ENCODE data around the gene LCN10.
"Not testable (repeated sequence)": the region's sequence is repeated elsewhere in the genome, so short reads cannot be mapped to it uniquely, and the experiment has no call there.

Gene LCN10

DNA sequence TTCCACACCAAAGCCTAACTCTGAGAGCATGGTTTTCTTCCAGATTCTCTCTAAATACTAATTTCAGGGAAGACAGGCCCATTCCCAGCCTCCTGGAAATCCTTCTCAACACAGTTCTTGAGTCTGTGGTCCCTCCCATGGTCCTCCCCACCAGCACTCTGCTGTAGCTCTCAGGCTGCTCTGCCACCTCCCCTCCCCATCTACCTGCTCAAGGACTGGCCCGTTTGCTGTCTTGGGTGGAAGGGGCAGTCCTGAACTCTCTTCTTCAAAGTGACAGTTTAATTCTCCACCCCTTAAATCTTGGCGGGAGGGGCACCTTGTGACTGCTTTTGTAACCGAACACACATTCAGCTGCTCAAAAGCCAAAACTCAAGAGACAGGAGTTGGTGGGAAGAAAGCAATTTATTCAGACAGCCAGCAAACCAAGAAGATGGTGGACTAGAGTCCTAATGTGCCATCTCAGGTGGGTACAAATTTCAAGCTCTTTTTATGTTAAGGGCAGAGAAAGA is 29.2 kb upstream of the LCN10 start:
- no peak for DNase-seq

DNA sequence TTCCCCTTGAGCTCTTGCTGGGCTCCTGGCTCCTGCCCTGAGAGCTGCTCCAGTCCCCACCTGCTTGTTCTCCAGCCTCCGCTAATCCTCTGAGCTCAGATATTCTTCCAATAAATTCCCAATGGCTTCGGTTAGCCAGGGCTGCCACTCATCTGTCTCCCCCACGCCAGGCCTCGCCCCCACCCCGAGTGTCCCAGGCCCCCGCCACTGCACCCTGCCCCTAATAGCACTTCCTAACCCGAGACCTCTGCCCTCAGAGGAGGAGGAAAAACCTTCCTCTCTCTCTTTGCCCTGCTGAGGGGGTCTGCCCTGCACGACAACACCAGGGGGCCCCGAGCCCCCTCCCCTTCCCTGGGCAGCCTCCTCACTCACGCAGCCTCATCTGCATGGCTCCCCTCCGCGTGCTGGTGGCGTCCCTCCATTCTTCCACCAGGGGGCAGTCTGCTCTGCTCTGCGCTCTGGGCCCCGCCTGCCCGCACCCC is 27.0 kb upstream of the LCN10 start:
- DNase-seq: no peak

DNA sequence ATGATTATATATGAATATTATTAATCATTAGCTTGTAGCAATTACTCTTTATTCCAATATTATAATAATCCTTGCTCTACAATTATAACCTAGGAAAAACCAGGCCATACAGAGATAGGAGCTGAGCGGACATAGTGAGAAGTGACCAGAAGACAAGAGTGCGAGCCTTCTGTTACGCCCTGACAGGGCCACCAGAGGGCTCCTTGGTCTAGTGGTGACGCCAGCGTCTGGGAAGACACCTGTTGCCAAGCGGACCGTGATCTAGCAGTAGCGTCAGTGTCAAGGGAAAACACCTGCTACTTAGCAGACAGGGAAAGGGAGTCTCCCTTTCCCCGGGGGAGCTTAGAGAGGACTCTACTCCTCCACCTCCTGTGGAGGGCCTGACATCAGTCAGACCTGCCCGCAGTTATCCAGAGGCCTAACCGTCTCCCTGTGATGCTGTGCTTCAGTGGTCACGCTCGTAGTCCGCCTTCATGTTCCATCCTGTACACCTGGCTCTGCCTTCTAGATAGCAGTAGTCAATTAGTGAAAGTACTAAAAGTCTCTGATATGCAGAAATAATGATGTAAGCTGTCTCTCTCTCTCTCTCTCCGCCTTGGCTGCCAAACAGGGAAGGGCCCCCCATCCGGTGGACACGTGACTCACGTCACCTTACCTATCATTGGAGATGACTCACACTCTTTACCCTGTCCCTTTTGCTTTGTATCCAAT is 23.8 kb upstream of the LCN10 start:
- peak; percentile 36 for DNase-seq

DNA sequence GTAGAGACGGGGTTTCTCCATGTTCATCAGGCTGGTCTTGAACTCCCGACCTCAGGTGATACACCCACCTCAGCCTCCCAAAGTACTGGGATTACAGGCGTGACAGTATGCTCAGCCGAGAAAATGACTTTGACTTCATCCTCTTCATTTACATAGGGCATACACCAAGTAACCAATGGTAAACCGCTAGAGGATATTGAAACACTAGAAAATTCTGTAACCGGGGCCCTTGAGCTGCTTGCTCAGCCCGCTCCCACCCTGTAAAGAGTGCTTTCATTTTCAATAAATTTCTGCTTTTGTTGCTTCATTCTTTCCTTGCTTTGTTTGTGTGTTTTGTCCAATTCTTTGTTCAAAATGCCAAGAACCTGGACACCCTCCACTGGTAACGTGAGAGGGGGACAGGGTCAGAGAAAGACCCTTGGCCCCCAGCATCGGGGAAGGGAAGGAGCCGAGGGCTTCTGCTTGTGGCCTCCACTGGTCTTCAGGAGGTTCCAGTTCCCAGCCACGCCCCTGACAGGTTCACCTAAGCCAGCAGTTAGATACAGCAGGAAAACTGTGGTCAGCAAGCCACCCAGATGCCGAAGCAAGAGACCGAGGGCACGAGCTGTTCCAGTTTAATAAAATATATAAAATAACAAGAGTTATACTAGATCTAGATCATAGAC is 23.1 kb upstream of the LCN10 start:
- not testable (repeated sequence) for DNase-seq

DNA sequence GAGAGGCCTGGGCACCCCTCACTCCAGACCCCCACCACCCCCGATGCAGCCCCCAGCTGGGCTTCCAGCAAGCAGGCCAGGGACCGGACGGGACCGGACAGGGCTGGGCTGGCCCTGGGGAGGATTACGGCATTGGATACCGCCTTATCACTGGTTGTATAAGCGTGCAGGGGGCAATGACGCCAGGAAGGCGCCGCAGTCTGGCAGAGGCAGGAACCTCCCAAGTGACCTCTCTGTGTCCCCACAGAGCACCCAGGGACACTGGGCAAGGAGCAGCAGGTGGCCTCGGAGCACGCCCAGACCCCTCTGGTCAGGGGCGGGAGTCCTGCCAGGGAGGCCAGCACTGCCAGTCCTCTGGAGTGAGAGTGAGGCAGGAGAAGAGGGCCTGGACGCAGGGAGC is 22.3 kb upstream of the LCN10 start:
- no peak for DNase-seq

DNA sequence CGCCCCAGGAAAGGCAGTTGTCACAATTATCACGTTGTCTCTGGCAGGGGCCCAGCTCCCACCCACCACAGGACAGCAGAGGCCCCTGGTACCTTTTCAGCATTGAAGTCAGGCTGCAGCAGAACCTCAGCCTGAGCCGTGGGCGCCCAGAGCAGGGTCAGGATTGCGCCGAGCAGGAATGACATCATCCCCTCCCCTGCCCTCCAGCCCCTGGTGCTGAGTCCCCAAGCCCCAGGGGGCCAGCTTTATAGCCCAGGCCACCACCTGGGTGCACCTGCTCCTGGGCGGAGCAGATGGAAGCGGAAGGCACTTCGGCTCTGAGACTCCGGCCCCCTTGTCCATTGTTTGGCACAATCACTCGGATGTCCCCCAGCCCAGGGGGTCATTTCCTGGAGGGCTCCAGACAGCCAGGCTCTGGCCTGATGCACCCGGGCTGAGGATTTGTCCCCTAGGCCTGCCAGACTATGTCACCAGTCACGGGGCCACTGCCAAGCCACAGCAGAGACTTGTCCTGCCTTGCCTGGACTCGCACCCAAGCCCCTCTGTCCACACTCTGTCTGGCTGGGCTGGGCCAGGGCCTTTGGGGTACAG is 21.7 kb upstream of the LCN10 start, which contains the start of gene LCN15:
Gene LCN15 (minus strand): TSS at position 218 of the 591 bp plus-strand sequence. CDS start 30 bp downstream, at position 188.
- DNase-seq: no peak

DNA sequence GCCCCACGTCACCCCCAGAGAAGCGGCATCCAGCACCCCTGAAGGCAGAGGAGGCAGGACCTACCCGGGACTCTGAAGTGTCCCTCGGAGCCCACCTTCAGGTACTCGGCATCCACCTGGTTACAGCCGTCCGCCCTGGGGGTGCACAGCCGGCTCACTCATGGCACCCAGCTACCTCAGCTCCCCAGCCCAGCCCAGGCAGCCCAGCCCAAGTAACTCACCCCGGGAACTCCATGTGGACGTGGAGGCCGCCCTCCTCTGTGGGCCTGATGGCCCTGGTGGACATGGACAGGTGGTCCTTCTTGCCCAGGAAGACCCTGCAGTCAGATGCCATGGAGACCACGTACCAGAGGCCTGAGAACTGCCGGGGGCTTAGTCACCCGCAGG is 20.9 kb upstream of the LCN10 start:
- no peak for DNase-seq

DNA sequence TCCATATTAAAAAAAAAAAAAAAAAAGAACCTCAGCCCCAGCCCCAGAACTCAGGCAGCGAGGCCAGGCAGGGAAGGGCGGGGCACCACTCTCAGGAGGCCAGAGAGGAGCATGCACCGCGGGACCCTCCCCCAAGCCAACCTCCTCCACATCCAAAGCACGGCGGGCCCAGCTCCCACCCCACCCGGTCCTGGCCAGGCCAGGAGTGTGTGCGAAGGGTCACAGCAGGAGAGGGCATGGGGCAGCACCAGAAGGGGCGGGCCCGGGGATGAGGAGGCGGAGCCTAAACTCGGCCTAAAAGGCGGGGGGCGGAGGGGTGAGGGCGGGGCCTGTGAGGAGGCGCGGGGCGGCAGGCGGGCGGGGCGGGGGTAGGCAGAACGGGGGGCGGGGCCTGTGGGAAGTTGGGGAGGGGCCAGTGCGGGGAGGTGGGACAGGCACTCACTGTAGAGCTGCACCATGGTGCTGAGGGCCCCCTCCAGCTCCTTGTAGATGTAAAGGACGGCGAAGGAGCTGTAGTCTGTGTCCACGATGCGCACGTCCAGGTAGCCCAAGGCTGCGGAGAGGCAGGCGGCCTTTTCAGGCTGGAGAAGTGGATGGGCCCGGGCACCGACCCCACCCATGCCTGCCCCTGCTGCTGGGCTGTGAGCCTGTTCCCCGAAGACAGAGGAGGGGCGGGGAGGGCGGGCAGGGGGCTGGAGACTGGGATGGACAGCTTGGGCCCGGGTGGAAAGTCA is 20.3 kb upstream of the LCN10 start:
- peak; percentile 35 for DNase-seq

DNA sequence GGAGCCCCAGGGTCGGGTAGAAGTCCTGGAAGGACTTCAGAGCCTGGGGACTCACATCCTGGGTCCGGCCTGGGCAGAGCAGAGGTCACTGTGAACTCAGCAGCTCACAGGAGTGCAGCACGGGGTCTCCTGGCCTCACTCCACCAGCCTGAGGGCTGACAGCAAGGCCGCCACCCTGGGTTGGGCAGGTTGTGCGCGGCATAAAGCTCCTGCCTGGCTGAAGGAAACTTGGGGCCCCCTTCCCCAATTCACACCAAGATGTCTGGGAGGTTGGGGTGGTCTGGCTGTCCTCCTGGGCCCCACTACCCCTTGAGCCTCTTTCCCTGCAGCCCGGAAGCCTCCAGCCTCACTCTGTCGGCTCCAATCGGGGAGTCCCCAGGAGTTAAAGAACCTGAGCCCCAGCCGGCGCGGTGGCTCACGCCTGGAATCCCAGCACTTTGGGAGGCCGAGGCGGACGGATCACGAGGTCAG is 19.5 kb upstream of the LCN10 start:
- no peak for DNase-seq

DNA sequence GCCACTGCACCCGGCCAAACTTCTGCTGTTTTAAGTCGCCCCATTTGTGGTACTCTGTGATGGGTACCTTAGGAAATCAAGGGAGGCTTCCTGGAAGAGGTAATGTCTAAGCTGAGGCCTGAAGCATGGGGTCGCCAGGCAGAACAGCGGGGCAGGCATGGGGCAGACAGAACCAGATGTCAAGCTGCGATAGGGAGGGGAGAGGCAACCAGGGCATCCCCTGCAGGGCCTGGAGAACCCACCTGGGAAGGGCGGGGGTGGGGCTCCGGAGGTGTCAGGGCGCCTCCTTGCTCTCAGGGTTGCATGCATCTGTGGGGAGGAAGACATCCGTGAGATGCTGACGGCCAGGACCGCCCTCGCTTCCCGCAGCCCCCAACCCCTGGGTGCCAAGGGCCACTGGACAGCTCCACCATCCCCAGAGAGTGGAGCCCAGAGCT is 18.8 kb upstream of the LCN10 start:
- DNase-seq: no peak

DNA sequence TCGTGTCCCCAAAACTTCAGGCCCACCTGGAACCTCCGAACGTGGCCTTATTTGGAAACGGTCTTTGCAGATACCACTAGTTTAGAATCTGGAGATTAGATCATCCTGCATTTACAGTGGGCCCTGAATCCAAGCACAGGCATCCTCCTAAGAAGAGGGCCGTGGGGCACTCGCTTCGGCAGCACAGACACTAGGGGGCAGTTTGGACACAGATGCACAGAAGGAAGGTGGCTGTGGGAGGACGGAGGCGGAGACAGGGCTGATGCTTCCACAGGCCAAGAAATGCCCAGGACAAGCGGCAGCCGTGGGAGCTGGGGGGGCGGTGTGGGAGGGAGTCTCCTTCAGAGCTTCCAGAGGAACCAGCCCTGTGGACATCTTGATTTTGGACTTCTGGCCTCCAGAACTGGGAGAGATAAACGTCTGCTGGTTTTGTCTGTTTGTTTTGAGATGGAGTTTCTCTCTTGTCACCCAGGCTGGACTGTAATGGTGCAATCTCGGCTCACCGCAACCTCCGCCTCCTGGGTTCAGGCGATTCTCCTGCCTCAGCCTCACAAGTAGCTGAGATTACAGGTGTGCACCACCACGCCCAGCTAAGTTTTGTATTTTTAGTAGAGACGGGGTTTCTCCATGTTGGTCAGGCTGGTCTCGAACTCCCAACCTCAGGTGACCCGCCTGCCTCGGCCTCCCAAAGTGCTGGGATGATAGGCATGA is 18.2 kb upstream of the LCN10 start:
- peak; percentile 33 for DNase-seq

DNA sequence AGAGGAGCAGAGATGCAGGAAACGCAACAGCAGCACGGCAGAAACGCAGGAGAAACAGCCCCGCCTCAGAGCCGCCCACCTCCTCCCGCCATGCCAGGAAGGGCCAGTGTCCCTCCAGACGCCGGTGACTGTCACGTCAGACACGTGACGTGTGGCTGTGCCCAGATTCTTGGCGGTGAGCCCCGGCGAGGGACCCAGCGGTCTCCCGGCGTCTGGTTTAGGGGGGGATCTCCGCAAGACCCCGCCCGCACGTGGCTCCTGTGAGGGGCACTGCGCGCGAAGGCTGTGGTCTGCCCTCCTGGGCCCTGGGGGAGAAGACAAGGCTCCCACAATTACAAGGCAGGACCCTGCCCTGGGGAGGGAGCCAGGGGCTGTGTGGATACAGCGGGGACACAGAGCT is 17.7 kb upstream of the LCN10 start:
- no peak for DNase-seq

DNA sequence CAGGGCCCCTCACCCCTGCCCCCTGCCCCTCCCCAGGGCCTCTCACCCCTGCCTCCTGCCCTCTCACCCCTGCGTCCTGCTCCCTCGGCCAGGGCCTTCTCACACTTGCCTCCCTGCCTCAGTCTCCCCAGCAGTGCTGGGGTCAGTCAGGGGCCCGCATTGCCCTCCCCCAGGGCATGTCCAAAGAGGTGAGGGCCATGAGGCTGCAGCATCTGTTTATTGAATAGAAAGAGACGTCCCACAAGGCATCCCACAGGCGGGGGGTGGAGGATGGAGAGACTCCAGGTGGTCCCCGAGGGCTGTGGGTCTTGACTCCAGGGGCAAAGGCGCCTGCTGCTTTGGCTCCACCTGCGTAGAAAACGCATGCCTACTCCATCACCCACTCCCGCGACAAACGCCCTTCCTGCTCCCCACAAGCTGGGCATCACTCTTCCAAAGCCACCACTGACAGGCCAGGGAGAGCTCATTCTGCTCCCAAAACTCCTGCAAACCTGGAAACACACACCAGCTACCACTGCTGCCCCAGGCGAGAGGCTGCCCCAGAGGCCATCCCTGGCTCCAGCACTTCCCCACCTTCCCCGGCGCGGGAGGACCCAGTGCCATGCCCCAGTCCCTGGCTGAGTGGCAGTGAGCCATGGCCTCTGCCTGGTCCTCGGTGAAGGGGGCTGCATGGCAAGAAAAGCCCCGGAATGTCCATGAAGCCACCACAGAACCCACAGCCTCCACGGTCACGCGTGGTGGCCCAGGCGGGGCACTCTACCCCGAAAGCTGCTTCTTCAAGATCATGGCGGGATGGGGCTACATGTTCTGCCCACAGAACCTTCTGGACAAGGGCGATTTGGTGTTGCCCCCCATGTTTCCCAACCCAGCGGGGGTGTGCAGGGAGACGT is 16.9 kb upstream of the LCN10 start:
- DNase-seq: no peak

DNA sequence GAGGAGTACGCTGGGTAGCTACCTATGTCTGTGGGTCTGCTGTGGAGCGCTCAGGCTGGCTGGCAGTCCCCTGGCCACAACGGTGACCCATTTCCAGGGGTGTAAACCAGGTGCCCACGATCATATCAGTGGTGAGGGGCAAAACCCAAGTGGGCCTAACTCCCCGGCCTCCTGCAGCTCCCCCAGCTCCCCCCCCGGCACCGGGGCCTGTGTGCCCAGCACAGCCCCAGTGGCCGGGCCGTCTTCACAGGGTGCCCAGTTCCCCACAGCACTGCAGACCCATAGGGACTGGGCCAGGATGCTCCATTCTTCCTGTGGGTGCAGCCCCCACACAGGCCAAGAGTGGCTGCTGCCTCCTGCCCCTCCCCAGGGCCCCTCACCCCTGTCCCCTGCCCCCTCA is 16.3 kb upstream of the LCN10 start:
- DNase-seq: no peak

DNA sequence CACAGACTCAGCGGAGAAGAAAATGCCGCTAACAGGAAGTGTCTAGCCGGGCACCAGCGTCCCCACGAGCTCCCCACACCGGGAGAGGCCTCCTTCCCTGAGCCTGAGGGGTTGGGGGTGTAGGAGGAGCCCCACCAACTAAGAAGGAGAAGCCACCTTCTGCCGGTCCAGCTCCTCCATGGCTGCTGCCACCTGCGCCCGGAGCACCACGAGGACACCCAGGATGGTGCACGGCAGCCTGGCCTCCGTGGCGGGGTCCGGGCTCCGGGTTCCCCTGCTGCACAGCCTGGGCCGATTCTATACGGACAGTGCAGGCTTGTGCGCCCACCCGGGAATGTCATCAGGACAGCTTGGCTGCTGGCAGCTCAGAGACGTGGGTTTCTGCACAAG is 15.0 kb upstream of the LCN10 start:
- no peak for DNase-seq

DNA sequence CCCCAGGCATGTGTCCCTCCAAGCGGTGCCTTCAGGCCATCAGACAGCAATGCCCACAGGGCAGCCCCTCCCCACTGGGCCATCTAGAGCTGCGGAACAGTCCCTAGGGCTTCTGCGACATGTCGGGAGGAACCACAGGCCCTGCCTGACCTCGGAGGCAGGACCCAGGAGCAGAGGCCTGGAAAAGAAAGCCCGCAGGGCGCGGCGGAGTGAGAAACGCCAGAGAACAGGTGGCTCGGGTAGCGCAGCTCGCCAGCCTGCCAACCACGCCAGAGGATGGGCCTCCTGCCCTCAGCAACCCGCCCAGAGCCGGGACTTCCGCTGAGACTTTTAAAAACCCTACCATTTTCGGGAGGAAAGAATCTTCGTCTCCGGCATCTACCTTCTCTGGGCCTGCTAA is 14.6 kb upstream of the LCN10 start:
- DNase-seq: no peak

DNA sequence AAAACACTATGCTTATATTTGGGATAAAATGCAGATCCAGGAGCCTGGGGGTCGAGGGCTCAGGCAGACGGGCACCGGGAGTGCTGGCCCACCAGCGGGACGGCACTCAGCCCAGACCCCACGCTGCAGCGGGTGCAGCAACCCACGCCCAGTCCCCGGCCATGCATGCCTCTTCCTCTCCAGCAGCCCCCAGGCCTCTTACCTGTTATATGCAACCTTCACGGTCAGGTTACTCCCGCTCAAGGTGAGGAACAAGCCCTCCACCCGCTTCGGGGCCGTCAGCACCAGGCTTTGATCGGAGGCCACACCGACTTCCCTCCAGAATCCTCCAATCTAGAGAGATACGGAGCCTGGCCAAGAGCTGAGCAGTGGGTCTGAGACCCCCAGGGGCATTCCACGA is 14.1 kb upstream of the LCN10 start:
- no peak for DNase-seq

DNA sequence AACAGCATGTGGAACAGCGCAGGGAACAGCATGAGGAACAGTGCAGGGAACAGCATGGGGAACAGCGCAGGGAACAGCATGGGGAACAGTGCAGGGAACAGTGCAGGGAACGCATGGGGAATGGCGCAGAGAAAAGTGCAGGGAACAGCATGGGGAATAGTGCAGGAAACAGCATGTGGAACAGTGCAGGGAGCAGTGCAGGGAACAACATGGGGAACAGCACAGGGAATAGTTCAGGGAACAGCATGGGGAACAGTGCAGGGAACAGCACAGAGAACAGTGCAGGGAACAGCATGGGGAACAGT is 13.3 kb upstream of the LCN10 start:
- no peak for DNase-seq

DNA sequence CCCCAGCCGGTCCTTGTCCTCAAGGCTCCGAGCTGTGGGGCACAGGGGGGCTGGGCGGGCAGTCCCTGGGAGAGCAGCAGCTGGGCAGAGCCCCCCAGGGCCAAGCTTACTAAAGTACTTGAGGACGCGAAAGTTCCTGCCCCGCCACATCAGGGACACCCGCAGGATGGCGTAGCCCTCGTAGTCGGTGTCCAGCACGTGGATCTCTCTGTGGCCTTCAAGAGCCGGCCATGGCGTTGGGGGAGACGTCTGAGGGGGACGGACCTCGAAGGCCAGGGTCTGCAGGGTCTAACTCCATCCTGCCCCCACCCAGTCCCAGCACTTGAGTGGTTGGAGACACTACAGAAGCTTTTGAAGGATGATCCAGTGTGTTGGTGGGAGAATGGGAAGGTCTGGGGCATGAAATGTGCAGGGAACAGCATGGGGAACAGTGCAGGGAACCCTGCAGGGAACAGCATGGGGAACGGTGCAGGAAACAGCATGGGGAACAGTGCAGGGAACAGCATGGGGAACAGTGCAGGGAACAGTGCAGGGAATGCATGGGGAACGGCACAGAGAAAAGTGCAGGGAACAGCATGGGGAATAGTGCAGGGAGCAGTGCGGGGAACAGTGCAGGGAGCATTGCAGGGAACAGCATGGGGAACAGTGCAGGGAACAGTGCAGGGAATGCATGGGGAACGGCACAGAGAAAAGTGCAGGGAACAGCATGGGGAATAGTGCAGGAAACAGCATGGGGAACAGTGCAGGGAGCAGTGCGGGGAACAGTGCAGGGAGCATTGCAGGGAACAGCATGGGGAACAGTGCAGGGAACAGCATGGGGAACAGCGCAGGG is 12.8 kb upstream of the LCN10 start:
- not testable (repeated sequence) for DNase-seq

DNA sequence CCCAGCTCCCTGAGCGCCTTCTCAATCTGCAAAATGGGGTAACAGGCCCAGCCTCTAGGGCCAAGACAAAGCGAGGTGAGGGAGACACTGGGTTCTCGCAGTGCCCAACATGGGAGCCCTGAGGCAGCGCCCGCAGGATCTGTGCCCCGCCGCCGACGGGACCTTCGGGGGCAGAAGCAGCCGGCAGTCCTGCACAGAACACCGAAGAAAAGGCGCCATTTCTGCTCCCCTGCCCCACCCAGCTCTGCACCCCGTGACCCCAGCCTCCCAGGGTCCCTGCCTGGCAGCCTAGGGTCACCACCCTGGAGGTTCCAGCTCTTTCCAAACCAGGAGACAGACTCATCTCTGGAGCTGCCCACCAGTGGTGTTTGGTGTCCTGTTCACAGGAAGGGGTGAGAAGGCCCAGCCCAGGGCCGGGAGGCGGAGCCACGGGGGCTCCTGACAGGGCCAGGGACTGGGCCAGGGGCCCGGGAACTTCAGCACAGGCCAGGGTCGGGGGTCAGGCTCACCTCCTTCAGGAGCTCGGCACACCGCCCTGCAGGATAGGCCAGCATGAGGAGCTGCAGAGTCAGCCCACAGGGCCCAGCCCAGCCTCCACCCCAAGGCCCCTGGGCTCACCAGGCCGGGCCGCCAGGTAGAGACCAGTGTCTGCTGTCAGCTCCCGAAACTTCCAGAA is 12.0 kb upstream of the LCN10 start:
- no peak for DNase-seq
